GM12864 (cell line): Measurements from ENCODE around the gene ANKHD1.

ENCODE experiments used
- DNase-seq: peaks from one replicate; pipeline ENCODE4 v3.0.0-alpha.2; 2011; ENCODE audit warnings: low read depth
- H3K4me3 ChIP-seq: 2 replicates; pipeline ENCODE4 v1.5.1; 2011; ENCODE audit warnings: mild to moderate bottlenecking, low read depth, low read length, control low read depth
- CTCF ChIP-seq: IDR thresholded peaks from 2 replicates; pipeline ENCODE4 v1.5.1; 2011; ENCODE audit warnings: low read depth, mild to moderate bottlenecking, moderate library complexity, low read length, control low read depth, inconsistent platforms; ENCODE audit errors: missing control alignments

The ANKHD1 gene

GRCh38 chr5:140372971-140373487 is 28.6 kb upstream of the ANKHD1 start:
- TF ChIP-seq CTCF, result peak; percentile 89
- no peak overlapping the region for H3K4me3 ChIP-seq
- DNase-seq, result no peak

GRCh38 chr5:140381351-140381750 is 20.3 kb upstream of the ANKHD1 start:
- no peak for TF ChIP-seq CTCF
- no peak overlapping the region for H3K4me3 ChIP-seq

GRCh38 chr5:140381972-140382371 is 19.7 kb upstream of the ANKHD1 start:
- no peak for DNase-seq
- no peak overlapping the region for H3K4me3 ChIP-seq
- TF ChIP-seq CTCF, result no peak

More at GRCh38 chr5:140381351-140381750, 20.3 kb upstream of the ANKHD1 start:
- no peak for DNase-seq

GRCh38 chr5:140382866-140383265 is 18.8 kb upstream of the ANKHD1 start:
- no peak overlapping the region for H3K4me3 ChIP-seq
- DNase-seq, result no peak
- no peak for TF ChIP-seq CTCF

GRCh38 chr5:140383300-140383699 is 18.3 kb upstream of the ANKHD1 start:
- no peak for DNase-seq
- TF ChIP-seq CTCF, result no peak
- H3K4me3 ChIP-seq, result no peak overlapping the region

GRCh38 chr5:140388052-140388451 is 13.6 kb upstream of the ANKHD1 start:
- no peak for DNase-seq
- TF ChIP-seq CTCF, result no peak
- no peak overlapping the region for H3K4me3 ChIP-seq

GRCh38 chr5:140391312-140391711 is 10.3 kb upstream of the ANKHD1 start:
- no peak overlapping the region for H3K4me3 ChIP-seq
- no peak for TF ChIP-seq CTCF
- no peak for DNase-seq
